Body of pancreas (tissue), 4 donors: ENCODE measurements around the gene SLC27A3. TPM values are rescaled to one million over a fixed set of nuclear protein-coding genes. Genes with fewer than 3 reads are reported as not detected.
"Not testable (repeated sequence)": the region's sequence is repeated elsewhere in the genome, so short reads cannot be mapped to it uniquely, and the experiment has no call there.

Experiments
- ATAC-seq: fragments of 150-250 bp; one replicate; pipeline ENCODE4 v1.9.1; 2016
- DNase-seq, 4 donors: peaks; one replicate each; pipeline ENCODE4 v3.0.0-alpha.2; 2019
- H3K27ac ChIP-seq, 4 donors: fragments of 200-600 bp; sonication (generic); 1 replicate in 3 of 4; 2 replicates in 1 of 4; pipeline versions ENCODE4 v1.5.1 to v1.6.1; 2016 to 2019; ENCODE audit warnings: mild to moderate bottlenecking in 1 of 4, mixed read lengths in 1 of 4, moderate library complexity in 1 of 4
- H3K27me3 ChIP-seq, 2 donors: fragments of 200-600 bp; sonication (generic); one replicate each; pipeline ENCODE4 v1.6.0; 2016; ENCODE audit warnings: mild to moderate bottlenecking in 1 of 2
- H3K36me3 ChIP-seq, 2 donors: fragments of 200-600 bp; sonication (generic); replicated peaks in 1 of 2; 2 replicates each; pipeline ENCODE4 v1.5.1; 2016; ENCODE audit warnings: low read depth in 2 of 2; ENCODE audit not compliant: insufficient read depth in 1 of 2
- H3K4me1 ChIP-seq: fragments of 200-600 bp; sonication (generic); one replicate; pipeline ENCODE4 v1.6.0; 2016
- H3K4me3 ChIP-seq, 2 donors: fragments of 200-600 bp; sonication (generic); 1 replicate in 1 of 2; 2 replicates in 1 of 2; pipeline ENCODE4 v1.5.1; 2016 to 2019
- H3K9me3 ChIP-seq, 3 donors: fragments of 200-600 bp; sonication (generic); 1 replicate in 2 of 3; 2 replicates in 1 of 3; pipeline ENCODE4 v1.5.1; 2016
- CTCF ChIP-seq, 7 experiments: fragments of 450-650 bp in 4 of 7; fragments of 200-600 bp in 3 of 7; sonication (generic) in 3 of 7; IDR thresholded peaks; one replicate each; pipeline ENCODE4 v1.5.1; 2016 to 2019; ENCODE audit warnings: antibody characterized with exemption in 7 of 7
- POLR2A ChIP-seq, 3 donors: fragments of 450-650 bp; IDR thresholded peaks; one replicate each; pipeline ENCODE4 v1.6.1; 2016; ENCODE audit warnings: antibody characterized with exemption in 3 of 3, mild to moderate bottlenecking in 2 of 3
- WGBS, 2 donors: methylation state at CpG; one replicate each; pipeline ENCODE4 v1.1.5; 2017; 5-methylcytosine and 5-hydroxymethylcytosine counted together
- intact Hi-C: fragments of 100-400 bp; cut with DNase I; formaldehyde crosslinking; loops from one replicate; pipeline ENCODE4 v1.15.1; 2023
- total RNA-seq, 2 donors: library from RNA; depleted of rRNA; stranded (reverse); fragments of >200 nt; gene quantifications; one replicate each; pipeline ENCODE4 v1.1.0, GENCODE V29; 2016

SLC27A3 gene
- total RNA-seq, 2 donors from 2014 or later: 15.0 to 21.1 TPM

- H3K27ac ChIP-seq: peak overlapping the region in 3 of 4 donors; percentile 3 to 58 (median 49)
- H3K27me3 ChIP-seq: no peaks in the 10 kb centered on the region
- no peak overlapping the region for H3K4me3 ChIP-seq
- peaks cover 75% of the 10 kb centered on the region for H3K4me1 ChIP-seq
- no peaks in the 10 kb centered on the region for H3K36me3 ChIP-seq
- intact Hi-C loops: no loop called here
- DNase-seq (no peak), ATAC-seq (no peak)
- TF ChIP-seq POLR2A (IDR thresholded peaks at IDR 0.05) (no peak), CTCF (IDR thresholded peaks at IDR 0.05) (no peak)
- H3K9me3 ChIP-seq: no peaks in the 10 kb centered on the region
- 88 to 89% methylated on average over 11 to 18 of the region's 18 CpGs for WGBS, 2 donors
Observed at GRCh38 chr1:153778824-153779519, 3.8 kb downstream of the SLC27A3 start.

- Histone ChIP-seq H3K4me3 (no peak overlapping the region), H3K36me3 (no peaks in the 10 kb centered on the region), H3K9me3 (no peaks in the 10 kb centered on the region), H3K27ac (peak overlapping the region in 3 of 4 donors; percentile 49 to 58 (median 49)), H3K27me3 (no peaks in the 10 kb centered on the region), H3K4me1 (peaks cover 72% of the 10 kb centered on the region)
- TF ChIP-seq CTCF (IDR thresholded peaks at IDR 0.05): no peak
- no peak for TF ChIP-seq POLR2A (IDR thresholded peaks at IDR 0.05)
- ATAC-seq (no peak), DNase-seq (peak; percentile 46 to 83 (median 60))
- intact Hi-C loops: no loop called here
- 25 to 31% methylated on average over 13 to 17 of the region's 17 CpGs for WGBS, 2 donors
Observed at GRCh38 chr1:153779781-153780541, 4.8 kb downstream of the SLC27A3 start.

- TF ChIP-seq POLR2A (IDR thresholded peaks at IDR 0.05) (no peak), CTCF (IDR thresholded peaks at IDR 0.05) (no peak)
- Histone ChIP-seq H3K4me1 (peaks cover 68% of the 10 kb centered on the region), H3K27ac (peak overlapping the region in 3 of 4 donors; percentile 49 to 58 (median 49)), H3K4me3 (no peak overlapping the region), H3K9me3 (no peaks in the 10 kb centered on the region), H3K27me3 (no peaks in the 10 kb centered on the region), H3K36me3 (no peaks in the 10 kb centered on the region)
- no peak for ATAC-seq
- intact Hi-C loops: no loop called here
- DNase-seq: no peak
- 33 to 75% methylated on average over 1 to 4 of the region's 4 CpGs for WGBS, 2 donors
Observed at GRCh38 chr1:153780551-153780950, 5.3 kb downstream of the SLC27A3 start.

- Histone ChIP-seq H3K4me1 (peaks cover 52% of the 10 kb centered on the region), H3K27ac (peak overlapping the region; percentile 84 to 99 (median 94))
- 85 to 89% methylated on average over 8 of the region's 8 CpGs for WGBS, 2 donors
- ATAC-seq, DNase-seq, intact Hi-C loops, H3K9me3 ChIP-seq, H3K36me3 ChIP-seq, H3K4me3 ChIP-seq, H3K27me3 ChIP-seq: not testable (repeated sequence)
Observed at GRCh38 chr1:153782648-153783047, 7.4 kb downstream of the SLC27A3 start.
